Coronary artery (tissue), 2 donors: ENCODE data around the gene CGB8.
"Not testable (repeated sequence)": the region's sequence is repeated elsewhere in the genome, so short reads cannot be mapped to it uniquely, and the experiment has no call there.

ENCODE experiments used
- DNase-seq: peaks from one replicate; pipeline ENCODE4 v3.0.0-alpha.2; 2017; ENCODE audit warnings: low spot score
- H3K27ac ChIP-seq, 2 donors: fragments of 200-600 bp; sonication (generic); one replicate each; pipeline ENCODE4 v1.5.1; 2016 to 2019
- H3K4me3 ChIP-seq: fragments of 200-600 bp; sonication (generic); 2 replicates; pipeline ENCODE4 v1.5.1; 2016; ENCODE audit warnings: mild to moderate bottlenecking, moderate library complexity
- CTCF ChIP-seq: fragments of 200-600 bp; sonication (generic); IDR thresholded peaks from one replicate; pipeline ENCODE4 v1.5.1; 2019; ENCODE audit warnings: antibody characterized with exemption

CGB8 gene

GRCh38 chr19:49056101-49056901 is 7.4 kb upstream of the CGB8 start:
- peak; percentile 37 for TF ChIP-seq CTCF
- no peak overlapping the region for H3K27ac ChIP-seq
- H3K4me3 ChIP-seq: peak overlapping the region; percentile 83
- no peak for DNase-seq

DNA sequence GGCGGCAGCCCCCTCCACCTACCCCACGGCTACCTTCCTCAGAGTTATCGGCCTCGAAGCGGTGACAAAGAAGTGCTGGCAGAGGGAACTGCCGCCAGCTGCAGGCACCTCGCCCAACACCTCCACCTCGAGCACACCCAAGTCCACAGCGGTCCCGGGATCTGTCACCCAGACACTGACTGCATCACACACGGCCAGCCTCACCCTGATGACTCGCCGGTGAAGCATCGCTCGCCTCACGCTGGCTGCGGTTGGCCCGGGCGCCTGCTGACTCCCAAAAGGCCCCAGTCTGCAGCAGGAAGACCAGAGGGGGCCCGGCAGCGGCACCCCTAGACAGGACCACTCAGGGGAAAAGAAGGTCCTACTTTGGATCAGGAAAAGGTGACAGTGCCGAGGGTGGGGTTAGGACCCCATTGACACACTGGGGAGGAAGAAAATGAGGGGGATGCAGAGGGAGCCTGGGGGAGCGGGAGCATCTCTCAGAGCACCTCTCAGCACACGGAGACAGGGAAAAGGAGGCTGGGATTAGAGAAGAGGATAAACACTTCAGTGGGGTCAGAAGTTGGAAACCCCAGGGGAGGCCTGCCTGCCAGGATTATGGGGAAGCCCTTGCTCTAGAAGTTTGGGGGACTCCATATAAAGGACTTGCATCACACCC is 1.6 kb upstream of the CGB8 start:
- not testable (repeated sequence) for H3K4me3 ChIP-seq, DNase-seq, H3K27ac ChIP-seq

- H3K27ac ChIP-seq, H3K4me3 ChIP-seq, DNase-seq: not testable (repeated sequence)
Observed at GRCh38 chr19:49049834-49050233, 923 bp upstream of the CGB8 start.

- not testable (repeated sequence) for H3K4me3 ChIP-seq, H3K27ac ChIP-seq, DNase-seq
Observed at GRCh38 chr19:49043548-49043947, 5.4 kb downstream of the CGB8 start, which contains the start of gene CGB5. Gene CGB5 (plus strand): TSS chr19:49043848. CDS start chr19:49044210, 362 bp downstream.

GRCh38 chr19:49042666-49043065 is 6.2 kb downstream of the CGB8 start:
- DNase-seq, H3K27ac ChIP-seq, H3K4me3 ChIP-seq: not testable (repeated sequence)

DNA sequence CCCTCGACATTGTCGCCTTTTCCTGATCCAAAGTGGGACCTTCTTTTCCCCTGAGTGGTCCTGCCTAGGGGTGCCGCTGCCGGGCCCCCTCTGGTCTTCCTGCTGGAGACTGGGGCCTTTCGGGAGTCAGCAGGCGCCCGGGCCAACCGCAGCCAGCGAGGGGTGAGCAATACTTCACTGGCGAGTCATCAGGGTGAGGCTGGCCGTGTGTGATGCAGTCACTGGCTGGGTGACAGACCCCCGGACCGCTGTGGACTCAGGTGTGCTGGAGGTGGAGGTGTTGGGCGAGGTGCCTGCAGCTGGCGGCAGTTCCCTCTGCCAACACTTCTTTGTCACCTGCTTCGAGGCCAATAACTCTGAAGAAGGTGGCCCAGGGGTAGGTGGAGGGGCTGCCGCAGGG is 6.7 kb downstream of the CGB8 start:
- no peak for TF ChIP-seq CTCF
- Histone ChIP-seq H3K27ac (no peak overlapping the region), H3K4me3 (no peak overlapping the region)
- DNase-seq: no peak

GRCh38 chr19:49039736-49040135 is 9.2 kb downstream of the CGB8 start:
- H3K27ac ChIP-seq: not testable (repeated sequence)

GRCh38 chr19:49038557-49039276 is 10.2 kb downstream of the CGB8 start:
- not testable (repeated sequence) for DNase-seq, H3K4me3 ChIP-seq, H3K27ac ChIP-seq

More at GRCh38 chr19:49039736-49040135, 9.2 kb downstream of the CGB8 start:
- DNase-seq, H3K4me3 ChIP-seq: not testable (repeated sequence)

GRCh38 chr19:49038111-49038510 is 10.8 kb downstream of the CGB8 start:
- DNase-seq, H3K4me3 ChIP-seq: not testable (repeated sequence)

GRCh38 chr19:49036815-49037214 is 12.1 kb downstream of the CGB8 start, which contains the start of gene CGB1:
Gene CGB1 (minus strand): TSS chr19:49036895. CDS start chr19:49036711, 184 bp downstream.
- not testable (repeated sequence) for H3K4me3 ChIP-seq, DNase-seq, H3K27ac ChIP-seq

More at GRCh38 chr19:49038111-49038510, 10.8 kb downstream of the CGB8 start:
- H3K27ac ChIP-seq: not testable (repeated sequence)

DNA sequence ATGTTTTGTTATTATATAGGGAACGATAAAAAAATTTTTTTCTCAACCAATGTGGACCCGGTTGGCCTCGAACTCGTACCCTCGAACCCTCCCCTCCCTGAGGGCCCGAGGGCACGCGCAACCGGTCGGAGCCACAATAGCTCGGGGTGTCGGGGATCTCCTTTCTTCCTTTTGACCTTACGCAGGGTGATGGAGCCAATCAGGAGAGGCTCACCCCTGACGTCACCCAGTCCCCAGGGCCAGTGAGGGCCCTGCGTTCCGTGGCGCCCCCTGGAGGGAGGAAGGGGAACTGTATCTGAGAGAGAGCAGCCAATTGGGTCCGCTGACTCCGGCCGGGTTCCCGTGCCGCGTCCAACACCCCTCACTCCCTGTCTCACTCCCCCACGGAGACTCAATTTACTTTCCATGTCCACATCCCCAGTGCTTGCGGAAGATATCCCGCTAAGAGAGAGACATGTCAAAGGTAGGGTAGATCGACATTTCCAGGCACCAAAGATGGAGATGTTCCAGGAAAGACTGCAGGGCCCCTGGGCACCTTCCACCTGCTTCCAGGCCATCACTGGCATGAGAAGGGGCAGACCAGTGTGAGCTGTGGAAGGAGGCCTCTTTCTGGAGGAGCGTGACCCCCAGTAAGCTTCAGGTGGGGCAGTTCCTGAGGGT is 17.1 kb downstream of the CGB8 start, which contains the start of gene CGB2:
Gene CGB2, plus strand, starts transcription at position 249 of the 660 bp plus-strand sequence. Its CDS starts 206 bp downstream, at position 455.
- not testable (repeated sequence) for DNase-seq, H3K4me3 ChIP-seq, H3K27ac ChIP-seq

GRCh38 chr19:49030323-49030722 is 18.6 kb downstream of the CGB8 start:
- not testable (repeated sequence) for H3K27ac ChIP-seq, H3K4me3 ChIP-seq, DNase-seq

- DNase-seq, H3K27ac ChIP-seq, H3K4me3 ChIP-seq: not testable (repeated sequence)
Observed at GRCh38 chr19:49029749-49030148, 19.2 kb downstream of the CGB8 start.

DNA sequence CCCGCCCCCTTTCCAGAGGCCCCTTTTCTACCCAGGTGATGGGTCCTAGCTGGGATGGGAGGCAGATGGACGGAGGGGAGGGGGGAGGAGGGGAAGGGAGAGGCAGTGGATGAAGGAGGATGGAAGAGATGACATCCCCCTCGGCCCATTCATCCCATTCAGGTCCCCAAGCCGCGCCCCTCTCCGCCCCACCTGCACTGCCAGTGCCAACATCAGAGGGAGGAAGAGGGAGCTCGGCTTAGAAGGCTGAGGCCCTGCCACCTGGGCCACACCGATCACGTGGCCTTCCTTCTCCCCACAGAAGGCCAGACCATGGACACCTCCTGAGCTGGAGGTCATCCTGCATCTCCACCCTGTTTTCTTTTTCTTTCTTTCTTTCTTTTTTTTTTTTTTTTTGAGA is 20.2 kb downstream of the CGB8 start:
- DNase-seq: not testable (repeated sequence)

DNA sequence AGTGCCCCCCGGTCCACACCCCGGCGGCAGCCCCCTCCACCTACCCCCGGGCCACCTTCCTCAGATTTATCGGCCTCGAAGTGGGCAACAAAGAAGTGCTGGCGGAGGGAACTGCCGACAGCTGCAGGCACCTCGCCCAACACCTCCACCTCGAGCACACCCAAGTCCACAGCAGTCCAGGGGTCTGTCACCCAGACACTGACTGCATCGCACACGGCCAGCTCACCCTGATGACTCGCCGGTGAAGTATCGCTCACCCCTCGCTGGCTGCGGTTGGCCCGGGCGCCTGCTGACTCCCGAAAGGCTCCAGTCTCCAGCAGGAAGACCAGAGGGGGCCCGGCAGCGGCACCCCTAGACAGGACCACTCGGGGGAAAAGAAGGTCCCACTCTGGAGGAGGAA is 23.3 kb downstream of the CGB8 start:
- not testable (repeated sequence) for H3K27ac ChIP-seq, DNase-seq, H3K4me3 ChIP-seq

More for the DNA sequence above, 20.2 kb downstream of the CGB8 start:
- not testable (repeated sequence) for H3K27ac ChIP-seq, H3K4me3 ChIP-seq

DNA sequence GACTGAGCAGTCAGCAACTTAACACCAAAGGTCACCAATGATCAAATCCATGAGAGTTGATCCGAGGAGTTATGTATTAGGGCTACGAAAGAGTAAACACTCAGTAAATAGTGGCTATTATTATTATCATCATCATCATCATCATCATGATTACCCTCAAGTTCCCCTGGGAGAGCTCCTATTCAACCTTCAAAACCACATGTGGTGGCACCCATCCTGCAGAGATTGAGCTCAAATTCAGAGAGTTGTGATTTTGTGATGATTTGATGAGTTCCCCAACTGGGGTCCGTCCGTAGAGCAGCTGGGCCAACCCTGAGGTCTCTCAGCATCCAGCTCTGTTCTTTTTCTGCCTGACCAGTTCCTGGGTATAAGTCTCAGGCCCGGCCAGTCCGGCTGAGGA is 23.8 kb downstream of the CGB8 start:
- not testable (repeated sequence) for DNase-seq, H3K4me3 ChIP-seq, H3K27ac ChIP-seq
